Measurements from ENCODE around the gene MSL3. TPM values are rescaled to one million over a fixed set of nuclear protein-coding genes. Genes with fewer than 3 reads are reported as not detected.

MSL3 gene
- total and polyA plus RNA-seq, 2 donors (not counting 3 experiments of a cell fraction or from before 2014, with no cell fraction given) = 54.2 to 58.7 TPM

DNA sequence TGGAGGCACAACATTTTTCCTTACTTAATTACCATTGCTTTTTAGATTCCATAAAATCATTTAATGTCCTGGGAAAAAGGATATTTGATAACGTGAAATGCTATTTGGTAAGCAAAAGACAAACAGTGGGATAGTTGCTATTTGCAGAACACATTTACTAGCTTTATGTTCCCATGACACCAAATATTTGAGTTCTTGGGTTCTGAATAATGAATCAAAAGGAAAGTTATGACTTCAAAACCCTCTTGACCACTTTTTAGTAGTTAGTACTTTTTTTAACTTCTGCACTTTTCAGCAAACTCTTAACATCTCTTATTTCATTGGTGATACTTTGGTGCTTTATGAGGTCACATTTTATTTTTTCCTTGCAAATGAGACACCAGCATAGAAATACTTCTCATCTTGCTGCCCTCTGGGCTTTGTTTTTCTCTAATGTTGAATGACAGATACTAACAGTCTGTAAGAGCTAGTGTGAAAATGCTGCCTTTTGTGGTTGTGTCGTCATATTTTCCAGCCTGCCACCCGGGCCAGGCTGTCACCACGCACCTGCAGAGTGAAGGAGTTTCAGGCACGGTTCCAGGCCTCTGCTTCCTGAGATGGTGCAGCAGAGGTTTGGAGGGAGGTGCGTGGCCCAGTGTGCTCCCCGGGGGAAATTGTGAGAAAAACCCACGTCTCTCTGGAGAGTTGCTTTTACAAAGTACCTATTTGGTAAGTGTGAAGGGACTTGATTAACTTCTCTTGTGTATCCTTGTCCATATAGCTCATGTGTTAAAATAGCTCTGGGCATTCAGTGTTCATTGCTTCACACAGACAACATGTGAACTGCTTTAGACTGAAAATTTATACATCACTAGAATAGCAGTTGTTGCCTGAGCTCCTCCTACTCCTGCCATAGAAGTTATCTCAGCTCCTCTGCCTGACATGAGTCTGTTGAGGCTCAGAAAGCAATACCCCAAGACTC, 34.7 kb downstream of the MSL3 start:
- Histone ChIP-seq H3K4me3 (replicated peaks in 1 of 3; ENCODE audit: insufficient read depth in 1 of 3, low read depth in 1 of 3, low read length in 3 of 3) (no peak overlapping the region), H3K9ac (replicated peaks; ENCODE audit: extremely low read depth, insufficient read depth, low read length) (no peak overlapping the region), H3K4me1 (ENCODE audit: control insufficient read depth, extremely low read depth, insufficient read depth, low read length) (no peaks in the 10 kb centered on the region), H3K27me3 (ENCODE audit: control insufficient read depth in 2 of 2, insufficient read depth in 2 of 2, low read length in 2 of 2) (no peaks in the 10 kb centered on the region), H4K20me1 (replicated peaks; ENCODE audit: control insufficient read depth, extremely low read depth, insufficient read depth, low read length) (no peaks in the 10 kb centered on the region), H2AFZ (ENCODE audit: low read depth, low read length) (no peak overlapping the region), H3K9me1 (replicated peaks; ENCODE audit: control insufficient read depth, extremely low read depth, insufficient read depth, low read length) (no peaks in the 10 kb centered on the region), H3K4me2 (ENCODE audit: insufficient read depth, low read length) (no peak overlapping the region), H3K36me3 (ENCODE audit: control insufficient read depth in 2 of 2, extremely low read depth in 1 of 2, insufficient read depth in 2 of 2, low read length in 2 of 2) (no peaks in the 10 kb centered on the region), H3K79me2 (ENCODE audit: control insufficient read depth, insufficient read depth, low read length) (no peaks in the 10 kb centered on the region), H3K27ac (ENCODE audit: insufficient read depth, low read depth, low read length) (no peak overlapping the region), H3K9me3 (replicated peaks; ENCODE audit: control insufficient read depth, insufficient read depth, low read length) (no peaks in the 10 kb centered on the region)
- ChIA-PET CTCF (interaction anchor here (0.7 kb wide), 1 partner anchor 20 kb away, joined by 3 read pairs; no protein-coding TSS in a partner anchor), POLR2A (no interaction called here)
- no peak for TF ChIP-seq JUN (IDR thresholded peaks at IDR 0.05; ENCODE audit: borderline replicate concordance, insufficient read depth, insufficient read length, low read depth)
- TF ChIP-seq FOS (IDR thresholded peaks at IDR 0.05; ENCODE audit: borderline replicate concordance, insufficient read depth, low read length) = no peak
- TF ChIP-seq EZH2 (IDR thresholded peaks at IDR 0.05; ENCODE audit: borderline replicate concordance, low read depth, low read length, severe bottlenecking) = no peak
- TF ChIP-seq POLR2AphosphoS5 (IDR thresholded peaks at IDR 0.05; ENCODE audit: insufficient read depth, low read depth, low read length) = no peak
- no peak for TF ChIP-seq MYC (IDR thresholded peaks at IDR 0.05; ENCODE audit: low read depth, low read length)
- TF ChIP-seq, protein P1, sequence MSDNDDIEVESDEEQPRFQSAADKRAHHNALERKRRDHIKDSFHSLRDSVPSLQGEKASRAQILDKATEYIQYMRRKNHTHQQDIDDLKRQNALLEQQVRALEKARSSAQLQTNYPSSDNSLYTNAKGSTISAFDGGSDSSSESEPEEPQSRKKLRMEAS (IDR thresholded peaks at IDR 0.05; ENCODE audit: insufficient read depth, insufficient read length) = no peak
- TF ChIP-seq POLR2A (IDR thresholded peaks at IDR 0.05; ENCODE audit: low read depth, low read length) = no peak
- TF ChIP-seq GATA2 (IDR thresholded peaks at IDR 0.05; ENCODE audit: insufficient read depth, insufficient read length, low read depth, low read length) = no peak
- TF ChIP-seq, protein P2, sequence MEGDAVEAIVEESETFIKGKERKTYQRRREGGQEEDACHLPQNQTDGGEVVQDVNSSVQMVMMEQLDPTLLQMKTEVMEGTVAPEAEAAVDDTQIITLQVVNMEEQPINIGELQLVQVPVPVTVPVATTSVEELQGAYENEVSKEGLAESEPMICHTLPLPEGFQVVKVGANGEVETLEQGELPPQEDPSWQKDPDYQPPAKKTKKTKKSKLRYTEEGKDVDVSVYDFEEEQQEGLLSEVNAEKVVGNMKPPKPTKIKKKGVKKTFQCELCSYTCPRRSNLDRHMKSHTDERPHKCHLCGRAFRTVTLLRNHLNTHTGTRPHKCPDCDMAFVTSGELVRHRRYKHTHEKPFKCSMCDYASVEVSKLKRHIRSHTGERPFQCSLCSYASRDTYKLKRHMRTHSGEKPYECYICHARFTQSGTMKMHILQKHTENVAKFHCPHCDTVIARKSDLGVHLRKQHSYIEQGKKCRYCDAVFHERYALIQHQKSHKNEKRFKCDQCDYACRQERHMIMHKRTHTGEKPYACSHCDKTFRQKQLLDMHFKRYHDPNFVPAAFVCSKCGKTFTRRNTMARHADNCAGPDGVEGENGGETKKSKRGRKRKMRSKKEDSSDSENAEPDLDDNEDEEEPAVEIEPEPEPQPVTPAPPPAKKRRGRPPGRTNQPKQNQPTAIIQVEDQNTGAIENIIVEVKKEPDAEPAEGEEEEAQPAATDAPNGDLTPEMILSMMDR (IDR thresholded peaks at IDR 0.05; ENCODE audit: extremely low read depth in 1 of 2, insufficient read depth in 1 of 2, low read depth in 1 of 2, low read length in 2 of 2) = no peak
- no TSS peak for BruUV-seq (replicated peaks)
- dilution Hi-C loops (cut with MboI; ENCODE audit: extremely low pct_ligation_motif_present, low sequenced_read_pairs) = no loop called here
- intact Hi-C loops (cut with micrococcal nuclease) = no loop called here
- DNase-seq (ENCODE audit: low read depth, low spot score) (no peak), FAIRE-seq (no peak)

Measured in endothelial cell of umbilical vein (primary cell).